Endodermal cell (in vitro differentiated cells): Measurements from ENCODE around the gene MTHFD1L. TPM values are rescaled to one million over a fixed set of nuclear protein-coding genes. Genes with fewer than 3 reads are reported as not detected.

ENCODE experiments used
- DNase-seq: peaks from one replicate; pipeline ENCODE4 v3.0.0-alpha.2; 2017
- H3K27ac ChIP-seq: 2 replicates; pipeline ENCODE4 v1.5.1; 2013; ENCODE audit warnings: mild to moderate bottlenecking, low read depth, low read length, moderate library complexity
- H3K27me3 ChIP-seq: 2 replicates; pipeline ENCODE4 v1.6.1; 2013; ENCODE audit warnings: mild to moderate bottlenecking, low read length, moderate library complexity; ENCODE audit not compliant: insufficient read depth, control insufficient read depth, poor library complexity, severe bottlenecking
- H3K36me3 ChIP-seq: 2 replicates; pipeline ENCODE4 v1.7.0; 2013; ENCODE audit warnings: mild to moderate bottlenecking, low read length, moderate library complexity; ENCODE audit not compliant: control insufficient read depth, insufficient read depth
- H3K4me1 ChIP-seq: one replicate; pipeline ENCODE4 v1.7.0; 2013; ENCODE audit warnings: low read length; ENCODE audit not compliant: control insufficient read depth, insufficient read depth
- H3K4me3 ChIP-seq: 2 replicates; pipeline ENCODE4 v1.5.1; 2013; ENCODE audit warnings: mild to moderate bottlenecking, low read length, moderate library complexity
- H3K9ac ChIP-seq: 2 replicates; pipeline ENCODE4 v1.6.1; 2013; ENCODE audit warnings: mild to moderate bottlenecking, low read length, moderate library complexity; ENCODE audit not compliant: poor library complexity, severe bottlenecking; ENCODE audit errors: extremely low read depth
- H3K9me3 ChIP-seq: 2 replicates; pipeline ENCODE4 v1.6.1; 2013; ENCODE audit warnings: mild to moderate bottlenecking, low read length, moderate library complexity; ENCODE audit not compliant: control insufficient read depth
- H3K27ac Mint-ChIP-seq: 2 replicates; pipeline ENCODE4 v1.8.0; 2020; ENCODE audit warnings: mixed read lengths
- H3K27me3 Mint-ChIP-seq: 2 replicates; pipeline ENCODE4 v1.8.0; 2021; ENCODE audit warnings: mild to moderate bottlenecking, mixed read lengths; ENCODE audit not compliant: insufficient read depth
- H3K36me3 Mint-ChIP-seq: 2 replicates; pipeline ENCODE4 v1.8.0; 2020; ENCODE audit warnings: low read depth, mixed read lengths
- H3K4me1 Mint-ChIP-seq: 2 replicates; pipeline ENCODE4 v1.8.0; 2020; ENCODE audit warnings: mixed read lengths
- H3K4me3 Mint-ChIP-seq: 2 replicates; pipeline ENCODE4 v1.8.0; 2020; ENCODE audit warnings: mild to moderate bottlenecking, moderate library complexity, mixed read lengths
- H3K9me3 Mint-ChIP-seq: 2 replicates; pipeline ENCODE4 v1.8.0; 2020; ENCODE audit warnings: mild to moderate bottlenecking, mixed read lengths
- WGBS, 2 experiments: methylation state at CpG; one replicate each; pipeline versions ENCODE4 v1.1.5 to v1.1.7; 2013; ENCODE audit warnings: missing lambda C conversion rate in 2 of 2, mixed read lengths in 1 of 2; ENCODE audit not compliant: insufficient coverage in 1 of 2, insufficient read length in 1 of 2; 5-methylcytosine and 5-hydroxymethylcytosine counted together
- total RNA-seq, 2 donors: library from RNA; stranded (reverse); fragmentation: NEBNext Ultra II Directional in 1 of 2; extraction: Animal tissue kit (Norgen Biotek cat#: 25700) in 1 of 2; gene quantifications; 2 replicates in 1 of 2; 3 replicates in 1 of 2; pipeline ENCODE4 v1.2.1, GENCODE V29; 2021
- TF ChIP-seq, protein P1 (sequence below): fragments of 200-600 bp; sonication (generic); conservative IDR thresholded peaks from 2 replicates; pipeline ENCODE4 v1.5.0; 2021; ENCODE audit warnings: antibody characterized with exemption, mild to moderate bottlenecking

Gene MTHFD1L
- total RNA-seq, 2 donors from 2014 or later = 70.2 to 72.6 TPM

DNA sequence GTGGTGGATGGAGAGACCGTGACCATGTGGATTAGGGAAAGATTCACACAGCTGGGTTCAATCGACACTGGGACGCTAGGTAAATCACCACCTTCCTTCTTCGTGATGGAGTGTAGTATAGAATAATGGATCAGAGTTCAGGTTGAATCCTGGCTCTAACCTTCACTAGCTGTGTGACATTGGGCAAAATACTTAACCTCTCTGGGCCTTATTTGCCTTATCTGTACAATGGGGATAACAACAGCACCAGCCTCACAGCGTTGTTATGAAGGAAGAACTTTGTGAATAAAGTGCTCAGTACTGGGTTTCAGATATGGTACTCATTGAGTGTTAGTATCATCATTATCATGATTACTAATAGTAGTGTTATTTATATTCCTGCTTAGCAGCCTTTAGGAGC, 248.1 kb downstream of the MTHFD1L start:
- Histone ChIP-seq H3K9ac (no peak overlapping the region), H3K4me3 (no peak overlapping the region), H3K27ac (no peak overlapping the region), H3K36me3 (no peaks in the 10 kb centered on the region), H3K27me3 (no peaks in the 10 kb centered on the region), H3K9me3 (no peaks in the 10 kb centered on the region), H3K4me1 (no peaks in the 10 kb centered on the region)
- H3K9me3 Mint-ChIP-seq = no peaks in the 10 kb centered on the region
- H3K27ac Mint-ChIP-seq = no peak overlapping the region
- H3K36me3 Mint-ChIP-seq = no peaks in the 10 kb centered on the region
- H3K27me3 Mint-ChIP-seq = peaks cover 2% of the 10 kb centered on the region
- TF ChIP-seq, protein P1, sequence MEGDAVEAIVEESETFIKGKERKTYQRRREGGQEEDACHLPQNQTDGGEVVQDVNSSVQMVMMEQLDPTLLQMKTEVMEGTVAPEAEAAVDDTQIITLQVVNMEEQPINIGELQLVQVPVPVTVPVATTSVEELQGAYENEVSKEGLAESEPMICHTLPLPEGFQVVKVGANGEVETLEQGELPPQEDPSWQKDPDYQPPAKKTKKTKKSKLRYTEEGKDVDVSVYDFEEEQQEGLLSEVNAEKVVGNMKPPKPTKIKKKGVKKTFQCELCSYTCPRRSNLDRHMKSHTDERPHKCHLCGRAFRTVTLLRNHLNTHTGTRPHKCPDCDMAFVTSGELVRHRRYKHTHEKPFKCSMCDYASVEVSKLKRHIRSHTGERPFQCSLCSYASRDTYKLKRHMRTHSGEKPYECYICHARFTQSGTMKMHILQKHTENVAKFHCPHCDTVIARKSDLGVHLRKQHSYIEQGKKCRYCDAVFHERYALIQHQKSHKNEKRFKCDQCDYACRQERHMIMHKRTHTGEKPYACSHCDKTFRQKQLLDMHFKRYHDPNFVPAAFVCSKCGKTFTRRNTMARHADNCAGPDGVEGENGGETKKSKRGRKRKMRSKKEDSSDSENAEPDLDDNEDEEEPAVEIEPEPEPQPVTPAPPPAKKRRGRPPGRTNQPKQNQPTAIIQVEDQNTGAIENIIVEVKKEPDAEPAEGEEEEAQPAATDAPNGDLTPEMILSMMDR = no peak
- 94 to 100% methylated on average over 2 to 5 of the region's 5 CpGs for WGBS, 2 experiments
- H3K4me1 Mint-ChIP-seq = no peaks in the 10 kb centered on the region
- no peak for DNase-seq
- H3K4me3 Mint-ChIP-seq = no peak overlapping the region

DNA sequence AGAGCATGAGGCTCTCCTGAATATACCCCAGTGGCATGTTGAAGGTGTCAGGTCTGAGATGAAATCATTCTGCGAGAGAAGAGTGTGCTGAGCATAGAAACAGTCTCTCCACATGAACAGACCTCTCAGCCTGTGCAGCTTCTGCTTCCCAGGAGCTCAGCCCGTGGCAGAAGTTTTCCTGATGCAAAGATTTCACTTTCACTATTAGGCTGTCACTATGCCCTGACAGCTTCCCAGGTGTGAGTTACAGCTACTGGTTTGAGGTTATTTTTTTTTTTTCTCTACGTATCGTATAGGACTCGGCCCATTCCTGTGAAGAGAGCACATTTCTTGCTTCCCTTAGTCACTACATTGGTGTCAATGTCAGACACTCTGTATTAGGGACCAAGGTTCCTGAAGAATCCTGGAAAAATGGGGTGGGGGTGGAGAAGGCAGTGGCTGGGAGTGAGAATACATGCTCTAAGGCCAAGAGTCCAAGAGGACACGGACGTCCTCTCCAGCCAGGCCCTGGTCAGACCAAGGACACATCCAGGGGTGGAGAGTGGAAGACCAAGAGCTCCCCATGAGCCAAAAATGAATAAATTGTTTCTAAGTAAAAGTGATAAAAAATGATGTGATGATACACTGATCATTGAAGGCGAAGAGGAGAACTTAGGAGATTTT, 253.1 kb downstream of the MTHFD1L start:
- Mint-ChIP-seq H3K27me3 (no peaks in the 10 kb centered on the region), H3K4me1 (no peaks in the 10 kb centered on the region), H3K27ac (no peak overlapping the region), H3K4me3 (no peak overlapping the region), H3K36me3 (no peaks in the 10 kb centered on the region), H3K9me3 (no peaks in the 10 kb centered on the region)
- Histone ChIP-seq H3K27ac (no peak overlapping the region), H3K4me1 (no peaks in the 10 kb centered on the region), H3K9me3 (no peaks in the 10 kb centered on the region), H3K9ac (no peak overlapping the region), H3K36me3 (no peaks in the 10 kb centered on the region), H3K4me3 (no peak overlapping the region), H3K27me3 (no peaks in the 10 kb centered on the region)
- TF ChIP-seq, protein P1 = no peak
- no peak for DNase-seq
- 89 to 91% methylated on average over 5 to 8 of the region's 8 CpGs for WGBS, 2 experiments

DNA sequence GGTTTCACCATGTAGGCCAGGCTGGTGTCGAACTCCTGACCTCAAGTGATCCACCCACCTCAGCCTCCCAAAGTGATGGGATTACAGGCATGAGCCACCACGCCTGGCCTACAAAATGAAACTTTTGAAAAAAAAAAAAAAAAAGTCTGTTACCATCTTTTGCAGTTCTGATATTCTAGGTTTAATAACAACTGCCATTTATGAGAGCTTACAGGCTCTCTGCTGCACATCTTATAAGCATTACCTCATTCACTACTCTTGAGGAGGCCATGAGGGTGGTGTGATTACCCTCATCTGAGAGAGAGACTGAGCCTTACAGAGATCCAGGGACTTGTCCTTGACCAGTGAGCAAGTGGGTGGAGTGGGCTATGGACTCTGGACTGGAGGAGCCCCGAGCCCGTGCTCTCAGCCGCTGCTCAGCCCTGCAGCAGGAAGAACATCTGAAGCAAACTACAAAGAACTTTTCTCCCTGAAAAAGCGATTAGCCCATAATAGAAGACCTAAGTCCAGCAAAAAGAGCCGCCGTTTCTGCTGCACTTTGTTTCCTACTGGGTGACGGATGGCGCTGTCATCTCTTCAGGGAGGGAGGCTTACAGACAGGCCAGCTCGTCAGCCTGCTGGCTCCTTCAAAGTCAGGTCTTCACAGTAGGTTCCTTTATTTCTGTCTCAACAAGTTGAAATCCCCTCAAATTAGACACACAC, 254.5 kb downstream of the MTHFD1L start:
- Histone ChIP-seq H3K4me1 (no peaks in the 10 kb centered on the region), H3K4me3 (no peak overlapping the region), H3K36me3 (no peaks in the 10 kb centered on the region), H3K27me3 (no peaks in the 10 kb centered on the region), H3K9ac (no peak overlapping the region), H3K9me3 (no peaks in the 10 kb centered on the region), H3K27ac (peak overlapping the region; percentile 93)
- H3K4me3 Mint-ChIP-seq = no peak overlapping the region
- H3K27ac Mint-ChIP-seq = no peak overlapping the region
- DNase-seq = peak; percentile 43
- H3K4me1 Mint-ChIP-seq = no peaks in the 10 kb centered on the region
- WGBS, 2 experiments = 82 to 86% methylated on average over 10 to 11 of the region's 11 CpGs
- no peaks in the 10 kb centered on the region for H3K9me3 Mint-ChIP-seq
- H3K36me3 Mint-ChIP-seq = no peaks in the 10 kb centered on the region
- TF ChIP-seq, protein P1 = no peak
- no peaks in the 10 kb centered on the region for H3K27me3 Mint-ChIP-seq
